Measurements from ENCODE around the gene PTPRM.

- TF ChIP-seq, protein P1, sequence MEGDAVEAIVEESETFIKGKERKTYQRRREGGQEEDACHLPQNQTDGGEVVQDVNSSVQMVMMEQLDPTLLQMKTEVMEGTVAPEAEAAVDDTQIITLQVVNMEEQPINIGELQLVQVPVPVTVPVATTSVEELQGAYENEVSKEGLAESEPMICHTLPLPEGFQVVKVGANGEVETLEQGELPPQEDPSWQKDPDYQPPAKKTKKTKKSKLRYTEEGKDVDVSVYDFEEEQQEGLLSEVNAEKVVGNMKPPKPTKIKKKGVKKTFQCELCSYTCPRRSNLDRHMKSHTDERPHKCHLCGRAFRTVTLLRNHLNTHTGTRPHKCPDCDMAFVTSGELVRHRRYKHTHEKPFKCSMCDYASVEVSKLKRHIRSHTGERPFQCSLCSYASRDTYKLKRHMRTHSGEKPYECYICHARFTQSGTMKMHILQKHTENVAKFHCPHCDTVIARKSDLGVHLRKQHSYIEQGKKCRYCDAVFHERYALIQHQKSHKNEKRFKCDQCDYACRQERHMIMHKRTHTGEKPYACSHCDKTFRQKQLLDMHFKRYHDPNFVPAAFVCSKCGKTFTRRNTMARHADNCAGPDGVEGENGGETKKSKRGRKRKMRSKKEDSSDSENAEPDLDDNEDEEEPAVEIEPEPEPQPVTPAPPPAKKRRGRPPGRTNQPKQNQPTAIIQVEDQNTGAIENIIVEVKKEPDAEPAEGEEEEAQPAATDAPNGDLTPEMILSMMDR (IDR thresholded peaks at IDR 0.05; ENCODE audit: poor library complexity, severe bottlenecking), result no peak
- TF ChIP-seq POLR2AphosphoS5 (IDR thresholded peaks at IDR 0.05), result no peak
- no peak for TF ChIP-seq SMC3 (conservative IDR thresholded peaks at IDR 0.05; ENCODE audit: poor library complexity)
- TF ChIP-seq TAF1 (IDR thresholded peaks at IDR 0.05; ENCODE audit: low read depth), result no peak
- no peak for TF ChIP-seq EZH2 (IDR thresholded peaks at IDR 0.05; ENCODE audit: borderline replicate concordance, insufficient read depth, low read length, poor library complexity, severe bottlenecking)
- TF ChIP-seq, protein P2, sequence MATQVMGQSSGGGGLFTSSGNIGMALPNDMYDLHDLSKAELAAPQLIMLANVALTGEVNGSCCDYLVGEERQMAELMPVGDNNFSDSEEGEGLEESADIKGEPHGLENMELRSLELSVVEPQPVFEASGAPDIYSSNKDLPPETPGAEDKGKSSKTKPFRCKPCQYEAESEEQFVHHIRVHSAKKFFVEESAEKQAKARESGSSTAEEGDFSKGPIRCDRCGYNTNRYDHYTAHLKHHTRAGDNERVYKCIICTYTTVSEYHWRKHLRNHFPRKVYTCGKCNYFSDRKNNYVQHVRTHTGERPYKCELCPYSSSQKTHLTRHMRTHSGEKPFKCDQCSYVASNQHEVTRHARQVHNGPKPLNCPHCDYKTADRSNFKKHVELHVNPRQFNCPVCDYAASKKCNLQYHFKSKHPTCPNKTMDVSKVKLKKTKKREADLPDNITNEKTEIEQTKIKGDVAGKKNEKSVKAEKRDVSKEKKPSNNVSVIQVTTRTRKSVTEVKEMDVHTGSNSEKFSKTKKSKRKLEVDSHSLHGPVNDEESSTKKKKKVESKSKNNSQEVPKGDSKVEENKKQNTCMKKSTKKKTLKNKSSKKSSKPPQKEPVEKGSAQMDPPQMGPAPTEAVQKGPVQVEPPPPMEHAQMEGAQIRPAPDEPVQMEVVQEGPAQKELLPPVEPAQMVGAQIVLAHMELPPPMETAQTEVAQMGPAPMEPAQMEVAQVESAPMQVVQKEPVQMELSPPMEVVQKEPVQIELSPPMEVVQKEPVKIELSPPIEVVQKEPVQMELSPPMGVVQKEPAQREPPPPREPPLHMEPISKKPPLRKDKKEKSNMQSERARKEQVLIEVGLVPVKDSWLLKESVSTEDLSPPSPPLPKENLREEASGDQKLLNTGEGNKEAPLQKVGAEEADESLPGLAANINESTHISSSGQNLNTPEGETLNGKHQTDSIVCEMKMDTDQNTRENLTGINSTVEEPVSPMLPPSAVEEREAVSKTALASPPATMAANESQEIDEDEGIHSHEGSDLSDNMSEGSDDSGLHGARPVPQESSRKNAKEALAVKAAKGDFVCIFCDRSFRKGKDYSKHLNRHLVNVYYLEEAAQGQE (IDR thresholded peaks at IDR 0.05; ENCODE audit: borderline replicate concordance), result no peak
- TF ChIP-seq MXI1 (conservative IDR thresholded peaks at IDR 0.05; ENCODE audit: poor library complexity, severe bottlenecking), result no peak
- no peak for TF ChIP-seq EP300 (conservative IDR thresholded peaks at IDR 0.05; ENCODE audit: poor library complexity, severe bottlenecking)
- TF ChIP-seq RAD21 (conservative IDR thresholded peaks at IDR 0.05), result no peak
Measured at GRCh38 chr18:7754258-7754657, 187.1 kb downstream of the PTPRM start.
